OCI-LY3 (cell line): ENCODE results near the gene CACNA1E.

ENCODE experiments used
- EZH2phosphoT487 ChIP-seq: fragments of 200-600 bp; shearing (Covaris generic); IDR thresholded peaks from 2 replicates; pipeline ENCODE4 v1.6.1; 2018; ENCODE audit warnings: antibody characterized with exemption, mixed run types, low read depth
- TF ChIP-seq, protein P1 (sequence below): fragments of 200-600, 300-600 bp; sonication (generic); IDR thresholded peaks from 2 replicates; pipeline ENCODE4 v1.5.1; 2014; ENCODE audit warnings: antibody characterized with exemption, low read length, low read depth

DNA sequence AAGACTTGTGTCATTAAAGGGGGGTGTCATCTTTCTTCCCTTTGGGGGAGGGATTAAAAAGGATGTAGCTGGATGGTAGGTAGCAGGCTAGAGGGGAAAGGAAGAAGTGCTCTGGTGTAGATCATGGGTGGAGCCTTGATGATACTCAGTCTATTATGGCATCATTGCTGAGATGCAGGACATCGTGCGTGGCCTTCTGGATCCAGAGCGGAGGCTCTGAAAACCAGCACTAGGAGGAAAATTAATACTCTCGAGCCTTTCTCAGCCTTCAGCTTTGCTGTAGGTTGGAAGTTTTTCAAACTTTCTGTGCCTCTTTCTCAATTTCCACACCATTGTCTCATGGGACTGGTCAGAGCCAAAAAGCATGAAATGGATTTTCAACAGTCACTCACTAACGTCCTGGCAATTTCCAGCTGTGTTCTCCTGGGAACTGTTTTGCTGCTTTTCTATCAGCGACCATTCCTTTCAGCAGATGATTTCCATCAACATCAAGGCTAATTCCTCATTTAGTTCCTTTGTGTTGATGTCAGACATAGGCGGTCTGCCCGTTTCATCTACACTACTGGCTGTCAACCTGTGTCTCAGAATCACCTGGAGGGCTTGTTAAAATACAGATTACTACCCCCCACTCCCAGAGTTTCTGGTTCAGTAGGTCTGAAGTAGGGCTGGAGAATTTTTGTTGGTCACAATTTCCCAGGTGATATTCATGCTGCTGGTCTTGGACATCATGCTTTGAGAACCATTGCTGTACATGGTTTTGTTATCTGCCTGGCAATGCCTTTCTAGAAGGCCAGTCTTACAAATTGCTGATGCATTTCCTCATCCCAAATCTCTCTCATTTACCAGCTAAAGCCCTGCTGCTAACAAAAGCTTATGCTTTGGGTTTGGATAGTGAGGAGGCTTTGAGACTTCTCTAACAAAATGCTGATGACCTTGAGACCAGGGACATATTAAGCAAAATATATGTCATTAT lies 7.7 kb downstream of the CACNA1E start:
- TF ChIP-seq, protein P1, sequence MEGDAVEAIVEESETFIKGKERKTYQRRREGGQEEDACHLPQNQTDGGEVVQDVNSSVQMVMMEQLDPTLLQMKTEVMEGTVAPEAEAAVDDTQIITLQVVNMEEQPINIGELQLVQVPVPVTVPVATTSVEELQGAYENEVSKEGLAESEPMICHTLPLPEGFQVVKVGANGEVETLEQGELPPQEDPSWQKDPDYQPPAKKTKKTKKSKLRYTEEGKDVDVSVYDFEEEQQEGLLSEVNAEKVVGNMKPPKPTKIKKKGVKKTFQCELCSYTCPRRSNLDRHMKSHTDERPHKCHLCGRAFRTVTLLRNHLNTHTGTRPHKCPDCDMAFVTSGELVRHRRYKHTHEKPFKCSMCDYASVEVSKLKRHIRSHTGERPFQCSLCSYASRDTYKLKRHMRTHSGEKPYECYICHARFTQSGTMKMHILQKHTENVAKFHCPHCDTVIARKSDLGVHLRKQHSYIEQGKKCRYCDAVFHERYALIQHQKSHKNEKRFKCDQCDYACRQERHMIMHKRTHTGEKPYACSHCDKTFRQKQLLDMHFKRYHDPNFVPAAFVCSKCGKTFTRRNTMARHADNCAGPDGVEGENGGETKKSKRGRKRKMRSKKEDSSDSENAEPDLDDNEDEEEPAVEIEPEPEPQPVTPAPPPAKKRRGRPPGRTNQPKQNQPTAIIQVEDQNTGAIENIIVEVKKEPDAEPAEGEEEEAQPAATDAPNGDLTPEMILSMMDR: no peak
- no peak for TF ChIP-seq EZH2phosphoT487
